Large intestine (tissue), 3 donors: ENCODE results near the gene ATP6V1B1. TPM values are rescaled to one million over a fixed set of nuclear protein-coding genes. Genes with fewer than 3 reads are reported as not detected.

ENCODE experiments used
- DNase-seq, 2 donors: peaks; one replicate each; pipeline versions ENCODE4 v3.0.0 to v3.0.0-alpha.2; 2013
- H3K27ac ChIP-seq: one replicate; pipeline ENCODE4 v1.5.1; 2013; ENCODE audit warnings: low read length
- H3K27me3 ChIP-seq: 2 replicates; pipeline ENCODE4 v1.6.1; 2013; ENCODE audit warnings: low read length; ENCODE audit not compliant: control insufficient read depth, insufficient read depth
- H3K36me3 ChIP-seq: 2 replicates; pipeline ENCODE4 v1.6.1; 2013; ENCODE audit warnings: low read length; ENCODE audit not compliant: control insufficient read depth, insufficient read depth
- H3K4me1 ChIP-seq: one replicate; pipeline ENCODE4 v1.6.1; 2013; ENCODE audit warnings: low read length; ENCODE audit not compliant: control insufficient read depth, insufficient read depth
- H3K4me3 ChIP-seq: one replicate; pipeline ENCODE4 v1.5.1; 2013; ENCODE audit warnings: low read length
- H3K9me3 ChIP-seq: one replicate; pipeline ENCODE4 v1.6.1; 2013; ENCODE audit warnings: mild to moderate bottlenecking, low read depth, low read length, moderate library complexity; ENCODE audit not compliant: control insufficient read depth
- WGBS: methylation state at CpG from one replicate; pipeline ENCODE4 v1.1.5; 2013; ENCODE audit warnings: low lambda C conversion rate; ENCODE audit not compliant: insufficient coverage; 5-methylcytosine and 5-hydroxymethylcytosine counted together
- polyA plus RNA-seq: library from polyadenylated mRNA; unstranded; fragments of 120-200 nt; gene quantifications from one replicate; pipeline ENCODE4 v1.2.1, GENCODE V29; 2013

ATP6V1B1 gene
- polyA plus RNA-seq, 1 donor: 1.6 TPM

- H3K27ac ChIP-seq: no peak overlapping the region
- H3K36me3 ChIP-seq: no peaks in the 10 kb centered on the region
- peaks cover 11% of the 10 kb centered on the region for H3K9me3 ChIP-seq
- H3K27me3 ChIP-seq: peaks cover 100% of the 10 kb centered on the region
- DNase-seq: no peak
- peaks cover 3% of the 10 kb centered on the region for H3K4me1 ChIP-seq
- H3K4me3 ChIP-seq: peak overlapping the region; percentile 28
- WGBS: 3% methylated on average over 6 of the region's 79 CpGs
These were observed 34.3 kb upstream of the ATP6V1B1 start for GRCh38 chr2:70901227-70902066.

GRCh38 chr2:70902067-70902442, 33.6 kb upstream of the ATP6V1B1 start:
- no peak overlapping the region for H3K4me3 ChIP-seq

GRCh38 chr2:70902579-70902978, 33.1 kb upstream of the ATP6V1B1 start:
- no CpG with 5 or more reads among the region's 2 CpGs for WGBS
- H3K36me3 ChIP-seq: no peaks in the 10 kb centered on the region
- H3K4me3 ChIP-seq: no peak overlapping the region
- H3K4me1 ChIP-seq: peaks cover 8% of the 10 kb centered on the region
- no peak for DNase-seq
- no peak overlapping the region for H3K27ac ChIP-seq
- H3K27me3 ChIP-seq: peaks cover 100% of the 10 kb centered on the region
- peaks cover 11% of the 10 kb centered on the region for H3K9me3 ChIP-seq

More at GRCh38 chr2:70902067-70902442, 33.6 kb upstream of the ATP6V1B1 start:
- DNase-seq: no peak
- no peak overlapping the region for H3K27ac ChIP-seq
- H3K36me3 ChIP-seq: no peaks in the 10 kb centered on the region
- no CpG with 5 or more reads among the region's 5 CpGs for WGBS
- H3K27me3 ChIP-seq: peaks cover 100% of the 10 kb centered on the region
- peaks cover 11% of the 10 kb centered on the region for H3K9me3 ChIP-seq
- H3K4me1 ChIP-seq: peaks cover 3% of the 10 kb centered on the region

- Histone ChIP-seq H3K9me3 (peaks cover 11% of the 10 kb centered on the region), H3K4me3 (no peak overlapping the region), H3K36me3 (no peaks in the 10 kb centered on the region), H3K4me1 (peaks cover 8% of the 10 kb centered on the region), H3K27ac (no peak overlapping the region), H3K27me3 (peaks cover 100% of the 10 kb centered on the region)
- no peak for DNase-seq
These were observed 32.5 kb upstream of the ATP6V1B1 start for GRCh38 chr2:70903171-70903570.

GRCh38 chr2:70903641-70904340, 31.9 kb upstream of the ATP6V1B1 start:
- WGBS: no CpG with 5 or more reads among the region's 25 CpGs
- peaks cover 11% of the 10 kb centered on the region for H3K9me3 ChIP-seq
- DNase-seq: no peak
- H3K27me3 ChIP-seq: peaks cover 99% of the 10 kb centered on the region
- H3K4me3 ChIP-seq: no peak overlapping the region
- H3K4me1 ChIP-seq: peaks cover 8% of the 10 kb centered on the region
- H3K36me3 ChIP-seq: no peaks in the 10 kb centered on the region
- H3K27ac ChIP-seq: no peak overlapping the region

- no peak for DNase-seq
- Histone ChIP-seq H3K4me3 (no peak overlapping the region), H3K27me3 (peaks cover 96% of the 10 kb centered on the region), H3K9me3 (peaks cover 11% of the 10 kb centered on the region), H3K36me3 (no peaks in the 10 kb centered on the region), H3K27ac (no peak overlapping the region), H3K4me1 (peaks cover 8% of the 10 kb centered on the region)
- WGBS: no CpG with 5 or more reads among the region's 56 CpGs
These were observed 31.1 kb upstream of the ATP6V1B1 start for GRCh38 chr2:70904371-70905216.

GRCh38 chr2:70905443-70906421, 30.0 kb upstream of the ATP6V1B1 start:
- H3K4me1 ChIP-seq: peaks cover 7% of the 10 kb centered on the region
- H3K36me3 ChIP-seq: no peaks in the 10 kb centered on the region
- peaks cover 85% of the 10 kb centered on the region for H3K27me3 ChIP-seq
- DNase-seq: no peak
- WGBS: no CpG with 5 or more reads among the region's 18 CpGs
- no peak overlapping the region for H3K4me3 ChIP-seq
- H3K27ac ChIP-seq: no peak overlapping the region
- peaks cover 8% of the 10 kb centered on the region for H3K9me3 ChIP-seq

GRCh38 chr2:70906439-70907005, 29.2 kb upstream of the ATP6V1B1 start:
- WGBS: no CpG with 5 or more reads among the region's 16 CpGs
- peaks cover 8% of the 10 kb centered on the region for H3K9me3 ChIP-seq
- no peaks in the 10 kb centered on the region for H3K36me3 ChIP-seq
- H3K4me1 ChIP-seq: peaks cover 5% of the 10 kb centered on the region
- H3K27ac ChIP-seq: no peak overlapping the region
- H3K4me3 ChIP-seq: no peak overlapping the region
- DNase-seq: no peak
- H3K27me3 ChIP-seq: peaks cover 84% of the 10 kb centered on the region
